HEK293 (cell line): Measurements from ENCODE around the gene ANKRD65.
A peak's percentile ranks its signal among the peaks of the same experiment; 100 is the strongest.
"Not testable (repeated sequence)": the region's sequence is repeated elsewhere in the genome, so short reads cannot be mapped to it uniquely, and the experiment has no call there.

ENCODE experiments used
- CTCF ChIA-PET: fragments of 350-600 bp; formaldehyde crosslinking; extraction: SDS; loops from one replicate; lab custom pipeline; 2021; ENCODE audit warnings: antibody characterized with exemption; lab: Yijun Ruan, JAX
- POLR2A ChIA-PET: fragments of 300-600 bp; formaldehyde crosslinking; extraction: SDS; loops from one replicate; lab custom pipeline; 2020; ENCODE audit warnings: antibody characterized with exemption, inconsistent platforms; lab: Yijun Ruan, JAX
- H3K27ac ChIP-seq: fragments of 200-500 bp; sonication (Bioruptor generic); 2 replicates; pipeline ENCODE4 v1.5.1; 2014; ENCODE audit warnings: low read depth, low read length, control low read depth, inconsistent platforms; ENCODE audit errors: extremely low read depth
- H3K36me3 ChIP-seq, 2 experiments: fragments of 200-500 bp in 1 of 2; sonication (Bioruptor generic) in 1 of 2; 1 replicate in 1 of 2; 2 replicates in 1 of 2; pipeline ENCODE4 v1.5.1; 2014 to 2017; ENCODE audit warnings: inconsistent platforms in 2 of 2, low read length in 2 of 2; ENCODE audit not compliant: control insufficient read depth in 2 of 2, insufficient read depth in 1 of 2
- H3K4me1 ChIP-seq: fragments of 200-500 bp; sonication (Bioruptor generic); 2 replicates; pipeline ENCODE4 v1.5.1; 2014; ENCODE audit warnings: mild to moderate bottlenecking, low read length, inconsistent platforms; ENCODE audit not compliant: control insufficient read depth, insufficient read depth
- H3K4me3 ChIP-seq: 2 replicates; pipeline ENCODE4 v1.5.1; 2011; ENCODE audit warnings: low read depth, mild to moderate bottlenecking, control low read depth, low read length, moderate library complexity
- H3K9me3 ChIP-seq: fragments of 200-500 bp; sonication (Bioruptor generic); 2 replicates; pipeline ENCODE4 v1.5.1; 2014; ENCODE audit warnings: low read depth, low read length, inconsistent platforms; ENCODE audit not compliant: control insufficient read depth, insufficient read depth
- BCL11A ChIP-seq: fragments of 450-650 bp; formaldehyde crosslinking; IDR thresholded peaks from 2 replicates; pipeline ENCODE4 v1.5.1; 2016; ENCODE audit warnings: low read depth, missing biosample characterization, missing genetic modification characterization
- BCL11B ChIP-seq: fragments of 450-650 bp; formaldehyde crosslinking; IDR thresholded peaks from 2 replicates; pipeline ENCODE4 v1.5.1; 2016; ENCODE audit warnings: low read depth, missing biosample characterization, missing genetic modification characterization
- BCL6B ChIP-seq: fragments of 450-650 bp; formaldehyde crosslinking; IDR thresholded peaks from 2 replicates; pipeline ENCODE4 v1.5.1; 2017; ENCODE audit warnings: missing biosample characterization, missing genetic modification characterization
- HIC1 ChIP-seq: fragments of 450-650 bp; formaldehyde crosslinking; IDR thresholded peaks from 2 replicates; pipeline ENCODE4 v1.5.1; 2016; ENCODE audit warnings: missing biosample characterization, missing genetic modification characterization
- OVOL3 ChIP-seq: fragments of 450-650 bp; formaldehyde crosslinking; IDR thresholded peaks from 2 replicates; pipeline ENCODE4 v1.5.1; 2016; ENCODE audit warnings: missing biosample characterization, missing genetic modification characterization
- PRDM6 ChIP-seq: fragments of 450-650 bp; formaldehyde crosslinking; IDR thresholded peaks from 2 replicates; pipeline ENCODE4 v1.5.1; 2017; ENCODE audit warnings: missing biosample characterization, missing genetic modification characterization
- SCRT2 ChIP-seq: fragments of 450-650 bp; formaldehyde crosslinking; IDR thresholded peaks from 2 replicates; pipeline ENCODE4 v1.5.1; 2016; ENCODE audit warnings: missing biosample characterization, missing genetic modification characterization
- TCF7L2 ChIP-seq: IDR thresholded peaks from 2 replicates; pipeline ENCODE4 v1.6.1; 2011; ENCODE audit warnings: low read depth, mild to moderate bottlenecking, inconsistent platforms, low read length, moderate library complexity, borderline replicate concordance
- ZBTB21 ChIP-seq: fragments of 450-650 bp; formaldehyde crosslinking; IDR thresholded peaks from 2 replicates; pipeline ENCODE4 v1.5.1; 2017; ENCODE audit warnings: missing biosample characterization, missing genetic modification characterization
- ZBTB6 ChIP-seq: fragments of 450-650 bp; formaldehyde crosslinking; IDR thresholded peaks from 2 replicates; pipeline ENCODE4 v1.5.1; 2017; ENCODE audit warnings: missing biosample characterization, missing genetic modification characterization
- ZNF26 ChIP-seq: fragments of 450-650 bp; formaldehyde crosslinking; IDR thresholded peaks from 2 replicates; pipeline ENCODE4 v1.5.1; 2016; ENCODE audit warnings: missing biosample characterization, missing genetic modification characterization
- ZNF341 ChIP-seq: fragments of 450-650 bp; formaldehyde crosslinking; IDR thresholded peaks from 2 replicates; pipeline ENCODE4; 2016; ENCODE audit warnings: low read depth, missing biosample characterization, missing genetic modification characterization
- ZNF391 ChIP-seq: fragments of 450-650 bp; formaldehyde crosslinking; IDR thresholded peaks from 2 replicates; pipeline ENCODE4 v1.5.1; 2016; ENCODE audit warnings: low read depth, missing biosample characterization, missing genetic modification characterization, borderline replicate concordance
- ZNF394 ChIP-seq: fragments of 450-650 bp; formaldehyde crosslinking; IDR thresholded peaks from 2 replicates; pipeline ENCODE4 v1.5.1; 2016; ENCODE audit warnings: missing biosample characterization, missing genetic modification characterization, mild to moderate bottlenecking, moderate library complexity, borderline replicate concordance
- ZNF560 ChIP-seq: fragments of 450-650 bp; formaldehyde crosslinking; IDR thresholded peaks from 2 replicates; pipeline ENCODE4 v1.5.1; 2017; ENCODE audit warnings: missing biosample characterization, missing genetic modification characterization, borderline replicate concordance
- ZNF561 ChIP-seq: fragments of 450-650 bp; IDR thresholded peaks from 2 replicates; pipeline ENCODE4 v1.5.1; 2018; ENCODE audit warnings: missing biosample characterization, missing genetic modification characterization, borderline replicate concordance
- ZNF571 ChIP-seq: fragments of 450-650 bp; formaldehyde crosslinking; IDR thresholded peaks from 2 replicates; pipeline ENCODE4 v1.5.0; 2017; ENCODE audit warnings: missing biosample characterization, missing genetic modification characterization
- ZNF596 ChIP-seq: fragments of 450-650 bp; IDR thresholded peaks from 2 replicates; pipeline ENCODE4 v1.5.0; 2018; ENCODE audit warnings: missing biosample characterization, mild to moderate bottlenecking, missing genetic modification characterization, moderate library complexity
- ZNF624 ChIP-seq: fragments of 450-650 bp; formaldehyde crosslinking; IDR thresholded peaks from 2 replicates; pipeline ENCODE4 v1.5.1; 2017; ENCODE audit warnings: missing biosample characterization, missing genetic modification characterization
- ZNF701 ChIP-seq: fragments of 450-650 bp; formaldehyde crosslinking; IDR thresholded peaks from 2 replicates; pipeline ENCODE4 v1.5.1; 2016; ENCODE audit warnings: missing biosample characterization, missing genetic modification characterization

Gene ANKRD65

GRCh38 chr1:1387098-1388077 lies 33.7 kb downstream of the ANKRD65 start:
- TF ChIP-seq BCL11B (tag by site-specific recombination) (peak; percentile 84), ZNF701 (tag by site-specific recombination) (no peak), PRDM6 (tag by site-specific recombination) (no peak), ZNF26 (no peak), ZBTB6 (tag by site-specific recombination) (0 out of 2 replicates have a peak, but pooled peaks have one; percentile 25), ZNF391 (tag by site-specific recombination) (no peak), OVOL3 (no peak), BCL6B (no peak), ZNF394 (tag by site-specific recombination) (no peak), BCL11A (peak; percentile 85), SCRT2 (tag by site-specific recombination) (no peak), ZNF571 (tag by site-specific recombination) (no peak)
- no peak overlapping the region for H3K4me3 ChIP-seq
- CTCF ChIA-PET: interaction anchor here (1.1 to 1.5 kb wide), 2 partner anchors 15 to 43 kb away, joined by 3 to 5 read pairs; no protein-coding TSS in a partner anchor
- no peaks in the 10 kb centered on the region for H3K9me3 ChIP-seq
- no peak overlapping the region for H3K27ac ChIP-seq
- POLR2A ChIA-PET: interaction anchor here (0.6 to 4.6 kb wide), 3 partner anchors 9 to 68 kb away, joined by 4 to 15 read pairs (median 4); partner anchors contain the start of gene CCNL2
- H3K4me1 ChIP-seq: no peaks in the 10 kb centered on the region
- peaks cover 45 to 84% of the 10 kb centered on the region in 2 experiments for H3K36me3 ChIP-seq

GRCh38 chr1:1385931-1386330 lies 35.1 kb downstream of the ANKRD65 start:
- ChIA-PET CTCF (interaction anchor here (0.6 to 1.5 kb wide), 6 partner anchors 9 to 56 kb away, joined by 3 to 5 read pairs (median 3); partner anchors contain the start of gene CCNL2), POLR2A (interaction anchor here (4.6 kb wide), 1 partner anchor 14 kb away, joined by 15 read pairs; the partner anchor contains the start of gene CCNL2)
- Histone ChIP-seq H3K4me3 (no peak overlapping the region), H3K36me3 (peaks cover 35 to 82% of the 10 kb centered on the region in 2 experiments), H3K9me3 (no peaks in the 10 kb centered on the region), H3K27ac (no peak overlapping the region), H3K4me1 (no peaks in the 10 kb centered on the region)
- TF ChIP-seq ZNF341: no peak
- no peak for TF ChIP-seq ZBTB21 (tag by site-specific recombination)
- TF ChIP-seq TCF7L2: no peak
- TF ChIP-seq ZNF596 (tag by site-specific recombination): no peak
- no peak for TF ChIP-seq ZNF560 (tag by site-specific recombination)
- TF ChIP-seq ZNF624: no peak
- no peak for TF ChIP-seq ZNF561 (tag by site-specific recombination)
- no peak for TF ChIP-seq HIC1

GRCh38 chr1:1385339-1385738 lies 35.7 kb downstream of the ANKRD65 start:
- H3K27ac ChIP-seq, H3K4me1 ChIP-seq, H3K9me3 ChIP-seq, H3K4me3 ChIP-seq: not testable (repeated sequence)
- H3K36me3 ChIP-seq: peaks cover 32 to 82% of the 10 kb centered on the region in 2 experiments
- ChIA-PET POLR2A (interaction anchor here (1.9 kb wide), 1 partner anchor 10 kb away, joined by 12 read pairs; no protein-coding TSS in a partner anchor), CTCF (interaction anchor here (0.6 to 1.3 kb wide), 4 partner anchors 10 to 57 kb away, joined by 3 to 4 read pairs (median 3); partner anchors contain the start of gene CCNL2)
